ENCODE results near the gene AKAIN1.

DNA sequence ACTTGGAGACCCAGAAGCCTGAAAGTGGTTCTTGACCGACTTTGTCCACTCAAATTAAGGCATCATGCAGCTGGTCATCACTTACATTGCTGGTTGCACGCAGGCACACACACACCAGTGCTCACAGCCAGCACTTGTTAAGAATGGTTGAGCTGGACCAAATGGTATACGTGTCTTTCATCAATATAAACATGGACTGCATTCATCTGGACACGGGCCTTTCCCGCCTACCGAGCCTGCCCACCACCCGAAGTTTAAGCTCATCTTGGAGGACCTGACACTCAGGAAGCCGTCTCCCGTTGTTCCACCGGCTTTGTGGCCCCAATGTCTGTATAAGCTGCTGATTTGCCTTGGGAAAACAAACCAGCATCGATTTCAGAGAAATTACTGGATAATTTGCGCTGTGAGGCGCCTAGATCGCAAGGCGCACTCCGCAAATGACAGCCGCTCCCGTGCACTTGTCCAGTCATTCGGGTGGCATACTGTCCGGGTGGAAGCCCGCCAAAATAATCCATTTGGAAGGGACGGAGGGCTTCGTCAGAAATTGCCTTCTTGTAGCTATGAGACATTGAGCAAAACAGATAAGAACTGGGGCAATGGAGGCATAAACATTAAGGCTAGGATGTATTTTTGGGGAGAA, 40.1 kb upstream of the AKAIN1 start:
- TF ChIP-seq EZH2phosphoT487 (IDR thresholded peaks at IDR 0.05; ENCODE audit: low read depth, severe bottlenecking, unreplicated experiment) (no peak), EZH2 (IDR thresholded peaks at IDR 0.05; ENCODE audit: borderline replicate concordance) (no peak)
- TF ChIP-seq, protein P1, sequence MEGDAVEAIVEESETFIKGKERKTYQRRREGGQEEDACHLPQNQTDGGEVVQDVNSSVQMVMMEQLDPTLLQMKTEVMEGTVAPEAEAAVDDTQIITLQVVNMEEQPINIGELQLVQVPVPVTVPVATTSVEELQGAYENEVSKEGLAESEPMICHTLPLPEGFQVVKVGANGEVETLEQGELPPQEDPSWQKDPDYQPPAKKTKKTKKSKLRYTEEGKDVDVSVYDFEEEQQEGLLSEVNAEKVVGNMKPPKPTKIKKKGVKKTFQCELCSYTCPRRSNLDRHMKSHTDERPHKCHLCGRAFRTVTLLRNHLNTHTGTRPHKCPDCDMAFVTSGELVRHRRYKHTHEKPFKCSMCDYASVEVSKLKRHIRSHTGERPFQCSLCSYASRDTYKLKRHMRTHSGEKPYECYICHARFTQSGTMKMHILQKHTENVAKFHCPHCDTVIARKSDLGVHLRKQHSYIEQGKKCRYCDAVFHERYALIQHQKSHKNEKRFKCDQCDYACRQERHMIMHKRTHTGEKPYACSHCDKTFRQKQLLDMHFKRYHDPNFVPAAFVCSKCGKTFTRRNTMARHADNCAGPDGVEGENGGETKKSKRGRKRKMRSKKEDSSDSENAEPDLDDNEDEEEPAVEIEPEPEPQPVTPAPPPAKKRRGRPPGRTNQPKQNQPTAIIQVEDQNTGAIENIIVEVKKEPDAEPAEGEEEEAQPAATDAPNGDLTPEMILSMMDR (IDR thresholded peaks at IDR 0.05; ENCODE audit: poor library complexity): no peak

Measured in hepatocyte (in vitro differentiated cells).